ENCODE data around the gene CENPP. TPM values are rescaled to one million over a fixed set of nuclear protein-coding genes. Genes with fewer than 3 reads are reported as not detected.
A peak's percentile ranks its signal among the peaks of the same experiment; 100 is the strongest.

CENPP gene
- total RNA-seq, 1 donor from 2014 or later, result 2.3 TPM

- no peak for DNase-seq (ENCODE audit: low spot score)
These were observed 313.4 kb downstream of the CENPP start for GRCh38 chr9:92639124-92639523.

GRCh38 chr9:92639791-92640271 lies 314.1 kb downstream of the CENPP start:
- no peak for DNase-seq (ENCODE audit: low spot score)

- no peak for DNase-seq (ENCODE audit: low spot score)
These were observed 314.8 kb downstream of the CENPP start for GRCh38 chr9:92640398-92641091.

- no peak for DNase-seq (ENCODE audit: low spot score)
These were observed 315.5 kb downstream of the CENPP start for GRCh38 chr9:92641092-92641809.

GRCh38 chr9:92642041-92642451 lies 316.3 kb downstream of the CENPP start:
- DNase-seq (ENCODE audit: low spot score), result no peak

- DNase-seq (ENCODE audit: low spot score), result no peak
These were observed 316.8 kb downstream of the CENPP start for GRCh38 chr9:92642564-92642963.

- no peak for DNase-seq (ENCODE audit: low spot score)
These were observed 318.5 kb downstream of the CENPP start for GRCh38 chr9:92644278-92644677.

GRCh38 chr9:92645041-92645440 lies 319.3 kb downstream of the CENPP start:
- no peak for DNase-seq (ENCODE audit: low spot score)

GRCh38 chr9:92647671-92648473 lies 322.1 kb downstream of the CENPP start:
- DNase-seq (ENCODE audit: low spot score), result no peak

GRCh38 chr9:92648474-92648971 lies 322.8 kb downstream of the CENPP start:
- DNase-seq (ENCODE audit: low spot score), result no peak

GRCh38 chr9:92649007-92649406 lies 323.3 kb downstream of the CENPP start:
- no peak for DNase-seq (ENCODE audit: low spot score)

GRCh38 chr9:92650296-92650695 lies 324.5 kb downstream of the CENPP start:
- DNase-seq (ENCODE audit: low spot score), result no peak

- DNase-seq (ENCODE audit: low spot score), result peak; percentile 52
These were observed 325.3 kb downstream of the CENPP start for GRCh38 chr9:92650839-92651621.

- DNase-seq (ENCODE audit: low spot score), result no peak
These were observed 326.7 kb downstream of the CENPP start for GRCh38 chr9:92652461-92652860.

- DNase-seq (ENCODE audit: low spot score), result no peak
These were observed 328.9 kb downstream of the CENPP start for GRCh38 chr9:92654481-92655301.

- no peak for DNase-seq (ENCODE audit: low spot score)
These were observed 329.6 kb downstream of the CENPP start for GRCh38 chr9:92655366-92655765.

GRCh38 chr9:92655896-92656536 lies 330.3 kb downstream of the CENPP start:
- DNase-seq (ENCODE audit: low spot score), result no peak

- no peak for DNase-seq (ENCODE audit: low spot score)
These were observed 330.8 kb downstream of the CENPP start for GRCh38 chr9:92656537-92656925.

- no peak for DNase-seq (ENCODE audit: low spot score)
These were observed 331.7 kb downstream of the CENPP start for GRCh38 chr9:92657296-92658094.
